Renal cortex interstitium (tissue), 15 donors: ENCODE measurements around the gene BUB1. TPM values are rescaled to one million over a fixed set of nuclear protein-coding genes. Genes with fewer than 3 reads are reported as not detected.

ENCODE experiments used
- DNase-seq, 11 donors: peaks; one replicate each; pipeline ENCODE4 v3.0.0-alpha.2; 2013; ENCODE audit warnings: low read depth in 9 of 11, low spot score in 4 of 11; ENCODE audit errors: extremely low read depth in 1 of 11
- long read RNA-seq, 16 experiments: transcript quantifications; one replicate each; lab custom pipeline, GENCODE V29; 2026
- polyA plus RNA-seq, 3 donors: library from polyadenylated mRNA; unstranded; fragments of 120-200 nt; gene quantifications; one replicate each; pipeline ENCODE4 v1.2.1, GENCODE V29; 2013; ENCODE audit not compliant: insufficient read length in 3 of 3

BUB1 gene
- polyA plus RNA-seq: 10 to 100 TPM; 18.3 to 28.7 (median 25.2) TPM
- long read RNA-seq, donor 1, partial matches to known transcripts: 0 of 1 reads
- long read RNA-seq, donor 1, other reads (novel, unspliced or antisense): 0 of 1 reads
- long read RNA-seq, donor 2, partial matches to known transcripts: 5 of 8 reads
- long read RNA-seq, donor 2, other reads (novel, unspliced or antisense): 0 of 8 reads
- long read RNA-seq, donor 3, partial matches to known transcripts: 17 of 21 reads
- long read RNA-seq, donor 3, other reads (novel, unspliced or antisense): 0 of 21 reads
- long read RNA-seq, donor 4, partial matches to known transcripts: 0 of 6 reads
- long read RNA-seq, donor 4, other reads (novel, unspliced or antisense): 0 of 6 reads
- long read RNA-seq, donor 5: 0 reads
- long read RNA-seq, donor 6, partial matches to known transcripts: 10 of 16 reads
- long read RNA-seq, donor 6, other reads (novel, unspliced or antisense): 0 of 16 reads
- long read RNA-seq, donor 7, partial matches to known transcripts: 16 of 23 reads
- long read RNA-seq, donor 7, other reads (novel, unspliced or antisense): 0 of 23 reads
- long read RNA-seq, donor 8, partial matches to known transcripts: 15 of 19 reads
- long read RNA-seq, donor 8, other reads (novel, unspliced or antisense): 0 of 19 reads
- long read RNA-seq, donor 9, partial matches to known transcripts: 10 of 14 reads
- long read RNA-seq, donor 9, other reads (novel, unspliced or antisense): 0 of 14 reads
- long read RNA-seq, donor 10, partial matches to known transcripts: 11 of 15 reads
- long read RNA-seq, donor 10, other reads (novel, unspliced or antisense): 0 of 15 reads
- long read RNA-seq, donor 11, partial matches to known transcripts: 0 of 1 reads
- long read RNA-seq, donor 11, other reads (novel, unspliced or antisense): 0 of 1 reads
- long read RNA-seq, donor 12, partial matches to known transcripts: 0 of 2 reads
- long read RNA-seq, donor 12, other reads (novel, unspliced or antisense): 0 of 2 reads
- long read RNA-seq, donor 13, partial matches to known transcripts: 13 of 15 reads
- long read RNA-seq, donor 13, other reads (novel, unspliced or antisense): 0 of 15 reads
- long read RNA-seq, donor 14, partial matches to known transcripts: 9 of 11 reads
- long read RNA-seq, donor 14, other reads (novel, unspliced or antisense): 0 of 11 reads
- long read RNA-seq, donor 15, partial matches to known transcripts: 6 of 12 reads
- long read RNA-seq, donor 15, other reads (novel, unspliced or antisense): 0 of 12 reads
- long read RNA-seq, donor 16, partial matches to known transcripts: 38 of 42 reads
- long read RNA-seq, donor 16, other reads (novel, unspliced or antisense): 0 of 42 reads

- peak; percentile 86 to 97 (median 96) for DNase-seq
Measured at GRCh38 chr2:110677530-110678456, at the start of gene BUB1. TSS of gene BUB1 (minus strand) at chr2:110678063. CDS start at chr2:110677995, 68 bp downstream.

GRCh38 chr2:110726285-110726684, 48.4 kb upstream of the BUB1 start:
- DNase-seq: no peak

GRCh38 chr2:110725859-110726258, 48.0 kb upstream of the BUB1 start:
- no peak for DNase-seq

- no peak for DNase-seq
Measured at GRCh38 chr2:110725370-110725769, 47.5 kb upstream of the BUB1 start.

GRCh38 chr2:110724820-110725219, 47.0 kb upstream of the BUB1 start:
- no peak for DNase-seq

DNA sequence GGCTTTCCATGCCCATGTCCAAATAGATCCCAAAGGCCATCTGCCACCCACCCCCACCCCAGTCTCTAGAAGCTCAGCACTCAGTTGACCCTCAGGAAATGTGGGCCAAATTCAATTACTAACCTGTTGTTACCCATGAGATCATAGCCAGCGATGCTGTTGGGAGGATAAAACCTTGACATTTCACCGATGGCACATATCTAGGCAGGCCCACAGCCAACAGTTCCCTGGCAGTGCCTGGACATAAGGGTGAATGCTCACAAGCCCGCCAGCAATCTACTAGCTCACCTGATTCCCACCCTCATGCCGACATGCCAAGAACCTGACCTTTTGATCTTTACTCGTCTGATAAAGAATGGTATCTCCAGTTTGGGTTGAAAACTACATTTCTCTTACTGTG, 42.7 kb upstream of the BUB1 start:
- DNase-seq: no peak

GRCh38 chr2:110718990-110719389, 41.1 kb upstream of the BUB1 start:
- DNase-seq: no peak

DNA sequence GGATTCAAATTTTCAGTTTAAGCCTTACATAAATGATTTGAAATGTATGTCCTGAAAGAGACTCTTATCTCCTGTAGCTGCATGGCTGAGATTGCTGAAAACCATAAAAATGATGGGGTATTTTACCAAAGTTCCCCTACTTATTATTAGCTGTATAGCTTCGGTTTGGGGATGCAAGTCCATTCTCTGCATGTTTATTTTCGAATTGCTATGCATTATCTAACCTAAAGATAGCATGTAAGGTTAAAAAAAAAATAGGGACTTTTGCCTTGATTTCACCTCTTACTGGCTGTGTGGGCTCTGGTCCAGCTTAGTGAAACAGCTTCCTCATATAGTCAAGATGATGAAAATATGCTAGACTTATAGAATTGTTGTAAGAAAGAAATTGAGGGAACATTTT, 40.5 kb upstream of the BUB1 start:
- DNase-seq: no peak

GRCh38 chr2:110717734-110718133, 39.9 kb upstream of the BUB1 start:
- peak in 2 of 11 donors; percentile 19 to 30 for DNase-seq

GRCh38 chr2:110716959-110717645, 39.2 kb upstream of the BUB1 start:
- DNase-seq: no peak

DNA sequence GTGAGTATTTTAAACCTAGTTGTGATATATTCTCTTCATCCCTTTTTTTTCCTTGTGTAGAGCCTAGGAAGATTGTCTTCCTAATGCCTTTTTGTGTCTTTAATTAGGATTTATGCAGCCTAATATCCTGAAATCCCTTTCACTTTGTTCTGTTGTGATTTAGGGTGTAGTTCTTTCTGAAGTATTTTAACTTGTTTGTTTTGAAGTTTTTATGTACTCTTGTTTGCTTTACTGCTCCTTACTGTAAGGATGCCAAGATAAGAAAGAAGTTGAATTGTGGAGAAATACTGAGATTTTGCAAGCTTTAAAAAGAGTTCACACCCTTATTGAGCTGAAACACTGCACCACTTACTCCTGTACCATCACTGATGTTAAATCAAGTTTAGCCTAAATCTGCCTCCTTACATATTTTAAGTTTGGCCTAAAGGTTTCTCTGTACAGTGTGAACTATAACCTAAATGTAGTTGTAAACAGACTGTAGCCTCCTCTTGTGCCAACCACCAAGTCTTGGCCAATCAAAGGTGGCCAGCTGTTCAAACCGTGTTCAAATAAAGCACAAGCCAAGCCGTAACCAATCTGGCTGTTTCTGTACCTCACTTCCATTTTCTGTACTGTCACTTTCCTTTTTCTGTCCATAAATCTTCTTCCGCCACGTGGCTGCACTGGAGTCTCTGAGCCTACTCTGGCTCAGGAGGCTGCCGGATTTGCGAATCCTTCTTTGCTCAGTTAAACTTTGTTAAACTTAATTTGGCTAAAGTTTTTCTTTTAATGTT, 36.8 kb upstream of the BUB1 start:
- peak in 4 of 11 donors; percentile 24 to 43 (median 28) for DNase-seq

DNA sequence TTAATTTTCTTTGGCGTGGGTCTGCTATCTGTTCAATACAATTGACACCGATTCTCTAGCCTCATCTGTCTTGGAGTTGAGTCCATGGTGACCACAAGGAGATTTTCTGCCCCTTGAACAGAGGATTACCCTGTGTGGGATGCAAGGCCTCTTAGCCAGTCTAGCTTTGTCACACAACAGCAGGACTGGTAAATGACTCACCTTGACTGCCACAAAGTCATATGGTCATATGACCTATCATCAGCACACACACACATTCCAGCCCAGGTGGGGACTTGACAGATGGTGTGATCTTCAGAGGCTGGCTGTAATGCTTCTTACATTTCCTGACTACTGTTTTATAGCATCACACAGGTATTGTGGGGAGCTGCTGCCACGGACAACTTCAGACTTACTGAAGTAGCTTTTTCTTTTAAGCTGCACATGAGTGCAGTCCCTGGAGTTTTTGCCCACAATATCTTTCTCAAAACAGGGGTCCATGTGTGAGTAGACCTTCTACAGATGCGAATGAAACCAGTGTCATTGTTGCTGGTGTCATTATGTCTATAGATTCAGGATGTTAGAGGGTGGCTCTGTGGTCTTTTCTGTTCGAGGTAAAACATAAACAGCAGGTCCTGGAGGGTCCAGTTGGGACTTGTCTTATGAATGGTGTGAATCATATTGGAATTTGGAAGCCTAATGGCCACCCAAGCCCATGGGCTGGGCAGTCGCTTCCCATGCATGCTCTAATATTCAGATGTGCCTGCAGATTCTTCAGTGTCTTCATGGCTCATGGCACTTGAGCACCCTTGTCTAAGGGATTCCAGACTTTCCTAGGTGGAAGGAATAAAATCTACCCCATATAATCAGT, 35.9 kb upstream of the BUB1 start:
- no peak for DNase-seq

DNA sequence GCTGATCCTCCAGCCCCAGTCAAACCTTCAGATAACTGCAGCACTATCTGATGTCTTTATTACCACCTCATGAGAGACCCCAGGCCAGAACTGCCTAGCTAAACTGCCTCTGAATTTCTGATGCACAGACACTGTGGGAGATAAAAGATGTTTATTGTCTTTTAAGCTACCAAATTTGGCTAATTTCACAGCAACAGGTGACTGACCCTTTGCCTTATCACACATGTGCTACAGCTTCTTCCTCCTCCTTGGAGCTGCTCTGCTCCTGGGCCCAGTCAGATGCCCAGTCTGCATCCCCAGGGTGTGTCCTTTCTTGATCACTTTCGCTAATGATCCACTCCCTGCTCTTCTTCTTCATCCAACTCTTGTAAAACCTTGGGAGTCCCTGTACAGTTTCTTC, 34.9 kb upstream of the BUB1 start:
- DNase-seq: no peak

GRCh38 chr2:110708455-110708854, 30.6 kb upstream of the BUB1 start:
- DNase-seq: no peak

DNA sequence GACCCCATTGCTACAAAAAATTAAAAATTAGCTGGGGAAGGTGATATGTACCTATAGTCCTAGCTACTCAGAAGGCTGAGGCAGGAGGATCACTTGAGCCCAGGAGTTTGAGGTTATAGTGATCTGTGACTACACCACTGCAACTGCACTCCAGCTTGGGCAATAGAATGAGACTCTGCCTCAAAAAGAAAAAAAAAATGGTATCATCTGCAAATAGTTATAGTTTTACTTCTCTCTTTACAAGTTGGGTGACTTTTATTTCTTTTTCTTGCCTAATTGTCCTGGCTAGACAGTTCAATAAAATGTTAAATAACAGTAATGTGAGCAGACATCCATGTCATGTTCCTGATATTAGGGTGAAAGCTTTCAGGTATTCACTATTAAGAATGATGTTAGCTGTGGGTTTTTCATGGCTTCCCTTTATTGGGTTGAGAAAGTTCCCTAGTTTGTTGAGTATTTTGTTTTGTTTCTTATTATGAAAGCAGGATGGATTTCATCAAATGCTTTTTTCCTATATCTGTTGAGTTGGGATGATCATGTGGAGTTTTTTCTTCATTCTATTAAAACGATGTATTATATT, 29.6 kb upstream of the BUB1 start:
- DNase-seq: no peak
